ENCODE results near the gene APOA5.
"Not testable (repeated sequence)": the region's sequence is repeated elsewhere in the genome, so short reads cannot be mapped to it uniquely, and the experiment has no call there.

Gene APOA5

DNA sequence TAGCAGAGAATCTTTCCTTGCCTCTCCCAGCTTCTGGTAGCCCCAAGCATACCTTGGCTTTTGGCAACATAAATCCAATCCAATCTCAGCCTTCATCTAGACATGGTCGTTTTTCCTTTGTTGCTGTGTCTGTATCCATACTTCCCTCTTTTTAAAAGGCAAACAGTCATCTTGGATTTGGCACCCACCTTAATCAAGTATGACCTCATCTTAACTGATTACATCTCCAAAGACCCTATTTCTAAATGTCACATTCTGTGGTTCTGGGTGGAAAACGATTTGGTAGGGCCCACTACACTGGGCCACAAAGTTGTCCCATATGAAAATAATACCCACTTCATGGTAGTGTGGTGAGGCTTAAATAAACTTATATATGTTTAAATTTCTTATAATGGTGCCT lies 19.7 kb downstream of the APOA5 start:
- H3K36me3 ChIP-seq (ENCODE audit: insufficient read depth, low read length): peaks cover 26% of the 10 kb centered on the region
- H3K4me3 ChIP-seq (ENCODE audit: low read length): peak overlapping the region; percentile 87
- no peaks in the 10 kb centered on the region for H3K27me3 ChIP-seq (ENCODE audit: insufficient read depth, low read length)

GRCh38 chr11:116762132-116762531 lies 29.5 kb downstream of the APOA5 start:
- no peaks in the 10 kb centered on the region for H3K9me3 ChIP-seq (ENCODE audit: low read length)
- no peak overlapping the region for H3K4me3 ChIP-seq (ENCODE audit: low read length)
- H2AFZ ChIP-seq (ENCODE audit: low read depth, low read length): no peak overlapping the region
- no peaks in the 10 kb centered on the region for H3K4me1 ChIP-seq (ENCODE audit: insufficient read depth, low read length)
- peaks cover 84% of the 10 kb centered on the region for H3K36me3 ChIP-seq (ENCODE audit: insufficient read depth, low read length)
- H3K27me3 ChIP-seq (ENCODE audit: insufficient read depth, low read length): no peaks in the 10 kb centered on the region

More for the DNA sequence above, 19.7 kb downstream of the APOA5 start:
- H3K4me1 ChIP-seq (ENCODE audit: insufficient read depth, low read length): peaks cover 22% of the 10 kb centered on the region
- peak overlapping the region; percentile 85 for H2AFZ ChIP-seq (ENCODE audit: low read depth, low read length)
- no peaks in the 10 kb centered on the region for H3K9me3 ChIP-seq (ENCODE audit: low read length)

DNA sequence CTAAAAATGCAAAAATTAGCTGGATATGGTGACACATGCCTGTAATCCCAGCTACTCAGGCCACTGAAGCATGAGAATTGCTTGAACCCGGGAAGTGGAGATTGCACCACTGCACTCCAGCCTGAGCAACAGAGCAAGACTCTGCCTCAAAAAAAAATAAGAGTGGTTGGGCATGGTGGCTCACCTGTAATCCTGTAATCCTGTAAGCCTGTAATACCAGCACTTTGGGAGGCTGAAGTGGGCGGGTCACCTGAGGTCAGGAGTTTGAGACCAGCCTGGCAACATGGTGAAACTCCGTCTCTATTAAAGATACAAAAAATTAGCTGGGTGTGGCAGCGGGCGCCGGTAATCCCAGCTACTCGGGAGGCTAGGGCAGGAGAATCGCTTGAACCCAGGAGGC lies 35.6 kb downstream of the APOA5 start:
- not testable (repeated sequence) for H3K9me3 ChIP-seq (ENCODE audit: low read length); H3K4me1 ChIP-seq (ENCODE audit: insufficient read depth, low read length); H3K27me3 ChIP-seq (ENCODE audit: insufficient read depth, low read length); H2AFZ ChIP-seq (ENCODE audit: low read depth, low read length); H3K4me3 ChIP-seq (ENCODE audit: low read length)
- peaks cover 79% of the 10 kb centered on the region for H3K36me3 ChIP-seq (ENCODE audit: insufficient read depth, low read length)

DNA sequence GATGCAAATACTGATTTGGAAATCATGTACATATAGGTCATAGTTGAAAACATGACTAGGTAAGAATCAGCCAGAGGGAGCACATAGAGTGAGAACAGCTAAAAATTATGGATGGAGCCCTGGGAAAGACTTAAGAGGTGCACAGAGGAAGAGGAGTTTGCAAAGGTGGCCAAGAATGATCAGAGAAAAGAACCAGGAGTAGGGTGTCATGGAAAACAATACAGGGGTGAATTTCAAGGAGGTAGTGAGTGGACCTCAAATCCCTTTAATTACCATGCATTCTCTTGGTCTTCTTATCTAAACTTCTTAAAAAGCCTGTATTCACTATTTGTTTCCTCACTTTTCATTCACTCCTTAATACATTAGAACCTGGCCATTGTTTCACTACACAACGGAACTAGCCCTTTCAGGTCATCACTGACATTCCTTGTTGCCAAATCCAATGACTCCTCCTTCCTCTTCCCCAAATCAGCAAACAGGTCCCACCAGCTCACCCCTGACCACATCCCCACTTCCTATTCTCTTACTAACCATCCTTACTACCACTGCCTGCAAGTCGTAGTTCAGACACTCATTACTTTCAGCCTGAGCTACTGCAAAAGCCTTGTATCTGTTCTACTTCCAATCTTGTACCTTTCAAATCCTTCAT lies 41.5 kb downstream of the APOA5 start:
- Histone ChIP-seq H3K9me3 (ENCODE audit: low read length) (peaks cover 5% of the 10 kb centered on the region), H3K36me3 (ENCODE audit: insufficient read depth, low read length) (peaks cover 85% of the 10 kb centered on the region)

GRCh38 chr11:116742104-116742503 lies 49.6 kb downstream of the APOA5 start:
- H3K27me3 ChIP-seq (ENCODE audit: insufficient read depth, low read length): no peaks in the 10 kb centered on the region
- peaks cover 19% of the 10 kb centered on the region for H3K36me3 ChIP-seq (ENCODE audit: insufficient read depth, low read length)
- H3K4me3 ChIP-seq (ENCODE audit: low read length): no peak overlapping the region
- H3K9me3 ChIP-seq (ENCODE audit: low read length): no peaks in the 10 kb centered on the region
- no peaks in the 10 kb centered on the region for H3K4me1 ChIP-seq (ENCODE audit: insufficient read depth, low read length)
- no peak overlapping the region for H2AFZ ChIP-seq (ENCODE audit: low read depth, low read length)

More for the DNA sequence above, 41.5 kb downstream of the APOA5 start:
- H3K4me1 ChIP-seq (ENCODE audit: insufficient read depth, low read length): no peaks in the 10 kb centered on the region
- H2AFZ ChIP-seq (ENCODE audit: low read depth, low read length): no peak overlapping the region
- H3K4me3 ChIP-seq (ENCODE audit: low read length): no peak overlapping the region
- no peaks in the 10 kb centered on the region for H3K27me3 ChIP-seq (ENCODE audit: insufficient read depth, low read length)

DNA sequence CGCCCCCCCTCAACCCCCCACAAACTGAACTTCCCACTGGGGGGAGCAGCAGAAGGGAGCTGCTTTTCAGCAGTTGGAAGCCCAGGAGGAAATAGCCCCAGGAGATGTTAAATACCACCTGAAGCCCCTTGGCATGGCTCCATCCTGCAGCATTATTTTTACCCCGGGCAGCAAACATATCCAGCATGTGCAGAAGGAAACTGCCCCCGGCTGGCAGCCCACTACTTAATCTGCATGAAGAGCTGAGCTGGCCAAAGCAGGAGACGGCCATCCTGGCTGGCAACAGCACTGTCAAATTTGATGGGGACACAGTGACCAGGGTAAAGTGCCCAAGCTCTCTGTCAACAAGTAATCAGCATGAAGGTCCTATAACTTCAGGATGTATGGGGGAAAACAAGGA lies 50.9 kb downstream of the APOA5 start:
- Histone ChIP-seq H2AFZ (ENCODE audit: low read depth, low read length) (no peak overlapping the region), H3K4me1 (ENCODE audit: insufficient read depth, low read length) (no peaks in the 10 kb centered on the region), H3K9me3 (ENCODE audit: low read length) (no peaks in the 10 kb centered on the region), H3K4me3 (ENCODE audit: low read length) (no peak overlapping the region), H3K27me3 (ENCODE audit: insufficient read depth, low read length) (no peaks in the 10 kb centered on the region), H3K36me3 (ENCODE audit: insufficient read depth, low read length) (peaks cover 9% of the 10 kb centered on the region)

All from neuron (in vitro differentiated cells).